Smooth muscle cell (in vitro differentiated cells): ENCODE data around the gene VWA5B2. TPM values are rescaled to one million over a fixed set of nuclear protein-coding genes. Genes with fewer than 3 reads are reported as not detected.
"Not testable (repeated sequence)": the region's sequence is repeated elsewhere in the genome, so short reads cannot be mapped to it uniquely, and the experiment has no call there.

Experiments used
- DNase-seq: peaks from one replicate; lab custom pipeline; 2025; ENCODE audit not compliant: unreplicated experiment; lab: John Stamatoyannopoulos, UW
- H2AFZ ChIP-seq: fragments of 200-600 bp; sonication (generic); 2 replicates; pipeline ENCODE4 v1.6.0; 2016; ENCODE audit warnings: antibody characterized with exemption, low read depth, mild to moderate bottlenecking
- H3F3A ChIP-seq: fragments of 200-600 bp; sonication (generic); 2 replicates; pipeline ENCODE4 v1.6.0; 2017; ENCODE audit warnings: antibody characterized with exemption, low read depth
- H3K27ac ChIP-seq: fragments of 200-600 bp; sonication (generic); 2 replicates; pipeline ENCODE4 v1.5.1; 2016; ENCODE audit warnings: low read depth, mild to moderate bottlenecking
- H3K27me3 ChIP-seq: fragments of 200-600 bp; sonication (generic); 2 replicates; pipeline ENCODE4 v1.6.1; 2016; ENCODE audit warnings: low read depth, mild to moderate bottlenecking
- H3K36me3 ChIP-seq: fragments of 200-600 bp; sonication (generic); 2 replicates; pipeline ENCODE4 v1.5.1; 2016; ENCODE audit warnings: low read depth
- H3K4me1 ChIP-seq: fragments of 200-600 bp; sonication (generic); 2 replicates; pipeline ENCODE4 v1.5.1; 2016; ENCODE audit warnings: low read depth
- H3K4me2 ChIP-seq: fragments of 200-600 bp; sonication (generic); 2 replicates; pipeline ENCODE4 v1.6.0; 2016; ENCODE audit warnings: mild to moderate bottlenecking
- H3K4me3 ChIP-seq: fragments of 200-600 bp; sonication (generic); 2 replicates; pipeline ENCODE4 v1.5.1; 2016; ENCODE audit warnings: mild to moderate bottlenecking
- H3K79me2 ChIP-seq: fragments of 200-600 bp; sonication (generic); 2 replicates; pipeline ENCODE4 v1.6.0; 2016; ENCODE audit warnings: low read depth, mild to moderate bottlenecking
- H3K9ac ChIP-seq: fragments of 200-600 bp; sonication (generic); 2 replicates; pipeline ENCODE4 v1.6.0; 2016; ENCODE audit warnings: low read depth
- H3K9me3 ChIP-seq: fragments of 200-600 bp; sonication (generic); replicated peaks from 2 replicates; pipeline ENCODE4 v1.5.1; 2016; ENCODE audit warnings: low read depth
- H4K20me1 ChIP-seq: fragments of 200-600 bp; sonication (generic); 2 replicates; pipeline ENCODE4 v1.6.0; 2016; ENCODE audit warnings: low read depth
- CTCF ChIP-seq: fragments of 200-600 bp; sonication (generic); IDR thresholded peaks from 2 replicates; pipeline ENCODE4 v1.5.1; 2017; ENCODE audit warnings: borderline replicate concordance, mild to moderate bottlenecking, antibody characterized with exemption; ENCODE audit not compliant: insufficient read depth, poor library complexity, severe bottlenecking
- WGBS: methylation state at CpG from one replicate; pipeline ENCODE4 v1.1.7; 2016; ENCODE audit warnings: low lambda C conversion rate; 5-methylcytosine and 5-hydroxymethylcytosine counted together
- polyA plus RNA-seq: library from polyadenylated mRNA; unstranded; fragments of >200 nt; fragmentation: Nextera tagmentation; extraction: Ambion mirVana; gene quantifications from 2 replicates; pipeline ENCODE4 v1.2.1, GENCODE V29; 2016
- total RNA-seq: library from RNA; depleted of rRNA; stranded (reverse); fragments of >200 nt; gene quantifications from 2 replicates; pipeline ENCODE4 v1.2.3, GENCODE V29; 2014

Gene VWA5B2
- total and polyA plus RNA-seq, 2 experiments from 2014 or later = not detected

GRCh38 chr3:184262764-184263179 is 33.4 kb downstream of the VWA5B2 start:
- no peak overlapping the region for H3K9ac ChIP-seq
- no peak overlapping the region for H3K27ac ChIP-seq
- H3K79me2 ChIP-seq = no peaks in the 10 kb centered on the region
- no peak for TF ChIP-seq CTCF
- H3K4me3 ChIP-seq = peak overlapping the region; percentile 13
- 23% methylated on average over 15 of the region's 15 CpGs for WGBS
- no peaks in the 10 kb centered on the region for H3K9me3 ChIP-seq
- peaks cover 18% of the 10 kb centered on the region for H3K4me1 ChIP-seq
- DNase-seq = no peak
- H2AFZ ChIP-seq = no peak overlapping the region
- no peaks in the 10 kb centered on the region for H3K36me3 ChIP-seq
- H3K4me2 ChIP-seq = peak overlapping the region; percentile 92
- peaks cover 21% of the 10 kb centered on the region for H4K20me1 ChIP-seq
- H3K27me3 ChIP-seq = peaks cover 59% of the 10 kb centered on the region
- H3F3A ChIP-seq = peaks cover 6% of the 10 kb centered on the region

GRCh38 chr3:184267249-184267648 is 37.9 kb downstream of the VWA5B2 start:
- H3K36me3 ChIP-seq, H3K4me1 ChIP-seq, H3K4me2 ChIP-seq, H3K9me3 ChIP-seq, H3K9ac ChIP-seq, H3K27ac ChIP-seq, H3K79me2 ChIP-seq, H2AFZ ChIP-seq, H4K20me1 ChIP-seq, H3F3A ChIP-seq, DNase-seq, H3K4me3 ChIP-seq: not testable (repeated sequence)
- H3K27me3 ChIP-seq = peaks cover 32% of the 10 kb centered on the region
- WGBS = 92% methylated on average over 1 of the region's 1 CpG

- Histone ChIP-seq H3K27ac (no peak overlapping the region), H3K4me2 (no peak overlapping the region), H3K9ac (no peak overlapping the region), H3K4me3 (no peak overlapping the region), H3K79me2 (no peaks in the 10 kb centered on the region), H3K36me3 (no peaks in the 10 kb centered on the region), H3K4me1 (no peaks in the 10 kb centered on the region), H4K20me1 (no peaks in the 10 kb centered on the region), H3F3A (no peaks in the 10 kb centered on the region), H2AFZ (no peak overlapping the region), H3K27me3 (peaks cover 46% of the 10 kb centered on the region), H3K9me3 (no peaks in the 10 kb centered on the region)
- WGBS = no CpG with 5 or more reads among the region's 1 CpG
- no peak for TF ChIP-seq CTCF
- no peak for DNase-seq
These were observed 42.9 kb downstream of the VWA5B2 start for GRCh38 chr3:184272269-184272668.

GRCh38 chr3:184275381-184275701 is 46.0 kb downstream of the VWA5B2 start:
- no peak for DNase-seq
- Histone ChIP-seq H4K20me1 (no peaks in the 10 kb centered on the region), H3K4me2 (no peak overlapping the region), H3K4me1 (no peaks in the 10 kb centered on the region), H3K9me3 (no peaks in the 10 kb centered on the region), H3K9ac (no peak overlapping the region), H2AFZ (no peak overlapping the region), H3K79me2 (no peaks in the 10 kb centered on the region), H3K36me3 (no peaks in the 10 kb centered on the region), H3F3A (no peaks in the 10 kb centered on the region), H3K4me3 (no peak overlapping the region), H3K27ac (no peak overlapping the region), H3K27me3 (peaks cover 64% of the 10 kb centered on the region)
- TF ChIP-seq CTCF = no peak
- 83% methylated on average over 12 of the region's 12 CpGs for WGBS
